Midbrain (tissue), 1 donor: ENCODE measurements around the gene LPCAT1.
"Not testable (repeated sequence)": the region's sequence is repeated elsewhere in the genome, so short reads cannot be mapped to it uniquely, and the experiment has no call there.

Experiments used
- DNase-seq: peaks from one replicate; lab custom pipeline; 2025; lab: John Stamatoyannopoulos, UW

Gene LPCAT1

GRCh38 chr5:1442222-1443145 is 81.3 kb downstream of the LPCAT1 start:
- no peak for DNase-seq

- DNase-seq = no peak
These were observed 82.4 kb downstream of the LPCAT1 start for GRCh38 chr5:1441166-1441865.

GRCh38 chr5:1440098-1440493 is 83.7 kb downstream of the LPCAT1 start:
- no peak for DNase-seq

GRCh38 chr5:1439388-1440097 is 84.2 kb downstream of the LPCAT1 start:
- DNase-seq = no peak

GRCh38 chr5:1438871-1439270 is 84.9 kb downstream of the LPCAT1 start:
- DNase-seq = no peak

- DNase-seq = no peak
These were observed 85.7 kb downstream of the LPCAT1 start for GRCh38 chr5:1437876-1438559.

GRCh38 chr5:1437226-1437829 is 86.4 kb downstream of the LPCAT1 start:
- no peak for DNase-seq

- DNase-seq = no peak
These were observed 87.1 kb downstream of the LPCAT1 start for GRCh38 chr5:1436681-1437080.

- no peak for DNase-seq
These were observed 87.7 kb downstream of the LPCAT1 start for GRCh38 chr5:1436036-1436435.

- no peak for DNase-seq
These were observed 88.4 kb downstream of the LPCAT1 start for GRCh38 chr5:1435369-1435768.

GRCh38 chr5:1432296-1432695 is 91.5 kb downstream of the LPCAT1 start:
- no peak for DNase-seq

GRCh38 chr5:1431896-1432295 is 91.9 kb downstream of the LPCAT1 start:
- DNase-seq = no peak

- DNase-seq = no peak
These were observed 92.5 kb downstream of the LPCAT1 start for GRCh38 chr5:1431021-1431811.

GRCh38 chr5:1430121-1430795 is 93.5 kb downstream of the LPCAT1 start:
- no peak for DNase-seq

GRCh38 chr5:1429496-1429895 is 94.3 kb downstream of the LPCAT1 start:
- no peak for DNase-seq

GRCh38 chr5:1429066-1429465 is 94.7 kb downstream of the LPCAT1 start:
- DNase-seq = no peak

- DNase-seq = no peak
These were observed 95.7 kb downstream of the LPCAT1 start for GRCh38 chr5:1428107-1428506.

GRCh38 chr5:1424716-1425115 is 99.0 kb downstream of the LPCAT1 start:
- no peak for DNase-seq

GRCh38 chr5:1423901-1424603 is 99.7 kb downstream of the LPCAT1 start:
- no peak for DNase-seq

- not testable (repeated sequence) for DNase-seq
These were observed 101.2 kb downstream of the LPCAT1 start for GRCh38 chr5:1422522-1422921.
